B cell (primary cell): Measurements from ENCODE around the gene STYXL1. TPM values are rescaled to one million over a fixed set of nuclear protein-coding genes. Genes with fewer than 3 reads are reported as not detected.

Experiments used
- ATAC-seq: fragments of 200-7000 bp; cut with Tn5 transposase; one replicate; pipeline ENCODE4 v1.10.0; 2021; ENCODE audit warnings: low read depth, mild to moderate bottlenecking, moderate number of reproducible peaks, moderate library complexity
- CTCF ChIA-PET: fragments of 350-600 bp; sonication (Branson Sonifier 250); formaldehyde crosslinking; loops from one replicate; lab custom pipeline; 2021; ENCODE audit warnings: antibody characterized with exemption, inconsistent platforms; lab: Charles Lee
- POLR2A ChIA-PET: fragments of 350-600 bp; sonication (Branson Sonifier 250); formaldehyde crosslinking; loops from one replicate; lab custom pipeline; 2021; ENCODE audit warnings: antibody characterized with exemption; lab: Charles Lee
- DNase-seq: peaks from one replicate; pipeline ENCODE4 v3.0.0; 2013
- H2AFZ ChIP-seq: 2 replicates; pipeline ENCODE4 v1.6.1; 2012; ENCODE audit warnings: mild to moderate bottlenecking, low read depth, low read length; ENCODE audit not compliant: insufficient read depth, poor library complexity, severe bottlenecking
- H3K27ac ChIP-seq, 2 donors: 1 replicate in 1 of 2; 2 replicates in 1 of 2; pipeline ENCODE4 v1.5.1; 2012 to 2013; ENCODE audit warnings: low read length in 2 of 2, mild to moderate bottlenecking in 2 of 2, moderate library complexity in 1 of 2
- H3K27me3 ChIP-seq, 4 experiments: fragments of 200-600 bp in 1 of 4; sonication (generic) in 1 of 4; replicated peaks in 1 of 4; 1 replicate in 2 of 4; 2 replicates in 2 of 4; pipeline versions ENCODE4 v1.6.1 to v1.7.0; 2013 to 2016; ENCODE audit warnings: low read length in 3 of 4, mild to moderate bottlenecking in 2 of 4, mixed read lengths in 1 of 4, moderate library complexity in 1 of 4; ENCODE audit not compliant: insufficient read depth in 4 of 4, control insufficient read depth in 3 of 4; ENCODE audit errors: control extremely low read depth in 1 of 4
- H3K36me3 ChIP-seq, 2 experiments: replicated peaks in 1 of 2; 1 replicate in 1 of 2; 2 replicates in 1 of 2; pipeline versions ENCODE4 v1.6.1 to v1.7.1; 2013; ENCODE audit warnings: low read length in 1 of 2; ENCODE audit not compliant: insufficient read depth in 2 of 2, control insufficient read depth in 1 of 2; ENCODE audit errors: control extremely low read depth in 1 of 2, extremely low read depth in 1 of 2
- H3K4me1 ChIP-seq, 2 donors: fragments of 200-600 bp in 1 of 2; sonication (generic) in 1 of 2; 1 replicate in 1 of 2; 2 replicates in 1 of 2; pipeline versions ENCODE4 v1.5.1 to v1.6.1; 2013 to 2017; ENCODE audit warnings: low read length in 2 of 2; ENCODE audit not compliant: control insufficient read depth in 2 of 2, insufficient read depth in 2 of 2
- H3K4me2 ChIP-seq: replicated peaks from 2 replicates; pipeline ENCODE3; 2012; ENCODE audit warnings: mild to moderate bottlenecking, low read depth, low read length; ENCODE audit not compliant: poor library complexity, severe bottlenecking
- H3K4me3 ChIP-seq, 5 experiments: fragments of 200-600 bp in 1 of 5; sonication (generic) in 1 of 5; 1 replicate in 3 of 5; 2 replicates in 2 of 5; pipeline versions ENCODE4 v1.5.1 to v1.7.0; 2011 to 2016; ENCODE audit warnings: low read length in 4 of 5, mild to moderate bottlenecking in 4 of 5, low read depth in 2 of 5, control low read depth in 1 of 5, moderate library complexity in 1 of 5; ENCODE audit not compliant: insufficient read depth in 1 of 5; ENCODE audit errors: control extremely low read depth in 1 of 5, extremely low read depth in 1 of 5
- H3K79me2 ChIP-seq: fragments of 200-600 bp; sonication (generic); one replicate; pipeline ENCODE4 v1.6.0; 2016; ENCODE audit warnings: low read length; ENCODE audit not compliant: control insufficient read depth, insufficient read depth
- H3K9ac ChIP-seq: fragments of 200-600 bp; sonication (generic); 2 replicates; pipeline ENCODE4 v1.6.1; 2017; ENCODE audit warnings: mild to moderate bottlenecking, low read length, moderate library complexity
- H3K9me3 ChIP-seq, 3 donors: one replicate each; pipeline versions ENCODE4 v1.6.1 to v1.7.1; 2013; ENCODE audit warnings: low read length in 2 of 3; ENCODE audit not compliant: control insufficient read depth in 2 of 3, insufficient read depth in 1 of 3; ENCODE audit errors: control extremely low read depth in 1 of 3
- H4K20me1 ChIP-seq: 2 replicates; pipeline ENCODE4 v1.6.0; 2012; ENCODE audit warnings: mild to moderate bottlenecking, low read length; ENCODE audit not compliant: insufficient read depth, control insufficient read depth, poor library complexity, severe bottlenecking
- H3K27ac Mint-ChIP-seq: one replicate; pipeline ENCODE4 v1.8.0; 2021; ENCODE audit warnings: mixed read lengths
- H3K27me3 Mint-ChIP-seq: one replicate; pipeline ENCODE4 v1.8.0; 2021; ENCODE audit warnings: mixed read lengths
- H3K4me1 Mint-ChIP-seq: one replicate; pipeline ENCODE4 v1.8.0; 2021; ENCODE audit warnings: mixed read lengths
- H3K4me3 Mint-ChIP-seq: one replicate; pipeline ENCODE4 v1.8.0; 2021; ENCODE audit warnings: mixed read lengths
- H3K9me3 Mint-ChIP-seq: one replicate; pipeline ENCODE4 v1.8.0; 2022; ENCODE audit warnings: mixed read lengths; ENCODE audit not compliant: insufficient read depth
- EZH2 ChIP-seq: IDR thresholded peaks from 2 replicates; pipeline ENCODE4 v1.6.1; 2012; ENCODE audit warnings: borderline replicate concordance, low read depth, mild to moderate bottlenecking, moderate library complexity, low read length; ENCODE audit not compliant: insufficient read depth, poor library complexity, severe bottlenecking
- WGBS: methylation state at CpG from one replicate; pipeline ENCODE4 v1.1.5; 2013; ENCODE audit warnings: missing lambda C conversion rate; ENCODE audit not compliant: insufficient coverage; 5-methylcytosine and 5-hydroxymethylcytosine counted together
- intact Hi-C: fragments of 100-400 bp; cut with micrococcal nuclease; formaldehyde crosslinking; loops from one replicate; pipeline ENCODE4 v1.10.0; 2022
- polyA plus RNA-seq: library from polyadenylated mRNA; depleted of rRNA; stranded (reverse); fragments of >200 nt; gene quantifications from 2 replicates; pipeline ENCODE4 v1.2.3, GENCODE V29; 2012
- total RNA-seq, 2 donors: library from RNA; stranded (reverse); fragments of 120-200 nt in 1 of 2; gene quantifications; 1 replicate in 1 of 2; 2 replicates in 1 of 2; pipeline versions ENCODE4 v1.2.3 to v1.2.4, GENCODE V29; 2013 to 2022
- TF ChIP-seq, protein P1 (sequence below): fragments of 200-600 bp; IDR thresholded peaks from one replicate; pipeline ENCODE4 v1.8.0; 2022; ENCODE audit warnings: antibody characterized with exemption, mild to moderate bottlenecking

STYXL1 gene
- total and polyA plus RNA-seq, 2 donors (not counting 1 experiment from before 2014, with no cell fraction given) = 15.2 to 29.3 TPM

DNA sequence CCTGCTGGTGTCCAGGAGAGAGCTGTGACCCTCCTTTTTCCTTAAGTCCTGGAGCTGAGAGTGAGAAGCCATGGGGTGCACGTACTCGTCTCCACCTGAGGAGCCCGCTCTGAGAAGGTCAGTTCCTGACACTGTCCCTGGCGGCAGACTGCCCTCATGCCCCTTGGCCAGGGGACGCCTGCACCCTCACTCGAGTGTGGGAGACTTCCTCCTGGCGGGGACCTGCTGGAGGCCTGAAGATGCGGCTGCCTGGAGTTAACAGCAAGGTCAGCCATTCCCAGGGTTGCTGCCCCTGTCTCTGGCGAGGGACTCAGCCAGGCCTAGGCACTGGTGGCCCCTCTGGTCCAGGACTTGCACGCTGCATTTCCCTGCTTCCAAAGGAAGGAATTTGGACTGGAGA is 79.8 kb downstream of the STYXL1 start:
- CTCF ChIA-PET = no interaction called here
- Mint-ChIP-seq H3K9me3 (no peaks in the 10 kb centered on the region), H3K27ac (no peak overlapping the region), H3K4me3 (no peak overlapping the region), H3K4me1 (no peaks in the 10 kb centered on the region), H3K27me3 (no peaks in the 10 kb centered on the region)
- Histone ChIP-seq H3K4me2 (no peak overlapping the region), H3K27me3 (no peaks in the 10 kb centered on the region), H2AFZ (no peak overlapping the region), H3K4me1 (no peaks in the 10 kb centered on the region), H3K36me3 (peaks cover 0 to 11% of the 10 kb centered on the region in 2 experiments), H3K9me3 (no peaks in the 10 kb centered on the region), H4K20me1 (no peaks in the 10 kb centered on the region), H3K4me3 (no peak overlapping the region), H3K79me2 (no peaks in the 10 kb centered on the region), H3K27ac (no peak overlapping the region), H3K9ac (no peak overlapping the region)
- no peak for ATAC-seq
- no peak for TF ChIP-seq EZH2
- TF ChIP-seq, protein P1, sequence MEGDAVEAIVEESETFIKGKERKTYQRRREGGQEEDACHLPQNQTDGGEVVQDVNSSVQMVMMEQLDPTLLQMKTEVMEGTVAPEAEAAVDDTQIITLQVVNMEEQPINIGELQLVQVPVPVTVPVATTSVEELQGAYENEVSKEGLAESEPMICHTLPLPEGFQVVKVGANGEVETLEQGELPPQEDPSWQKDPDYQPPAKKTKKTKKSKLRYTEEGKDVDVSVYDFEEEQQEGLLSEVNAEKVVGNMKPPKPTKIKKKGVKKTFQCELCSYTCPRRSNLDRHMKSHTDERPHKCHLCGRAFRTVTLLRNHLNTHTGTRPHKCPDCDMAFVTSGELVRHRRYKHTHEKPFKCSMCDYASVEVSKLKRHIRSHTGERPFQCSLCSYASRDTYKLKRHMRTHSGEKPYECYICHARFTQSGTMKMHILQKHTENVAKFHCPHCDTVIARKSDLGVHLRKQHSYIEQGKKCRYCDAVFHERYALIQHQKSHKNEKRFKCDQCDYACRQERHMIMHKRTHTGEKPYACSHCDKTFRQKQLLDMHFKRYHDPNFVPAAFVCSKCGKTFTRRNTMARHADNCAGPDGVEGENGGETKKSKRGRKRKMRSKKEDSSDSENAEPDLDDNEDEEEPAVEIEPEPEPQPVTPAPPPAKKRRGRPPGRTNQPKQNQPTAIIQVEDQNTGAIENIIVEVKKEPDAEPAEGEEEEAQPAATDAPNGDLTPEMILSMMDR = no peak
- POLR2A ChIA-PET = no interaction called here
- intact Hi-C loops = no loop called here
- no peak for DNase-seq
- WGBS = 87% methylated on average over 10 of the region's 10 CpGs

DNA sequence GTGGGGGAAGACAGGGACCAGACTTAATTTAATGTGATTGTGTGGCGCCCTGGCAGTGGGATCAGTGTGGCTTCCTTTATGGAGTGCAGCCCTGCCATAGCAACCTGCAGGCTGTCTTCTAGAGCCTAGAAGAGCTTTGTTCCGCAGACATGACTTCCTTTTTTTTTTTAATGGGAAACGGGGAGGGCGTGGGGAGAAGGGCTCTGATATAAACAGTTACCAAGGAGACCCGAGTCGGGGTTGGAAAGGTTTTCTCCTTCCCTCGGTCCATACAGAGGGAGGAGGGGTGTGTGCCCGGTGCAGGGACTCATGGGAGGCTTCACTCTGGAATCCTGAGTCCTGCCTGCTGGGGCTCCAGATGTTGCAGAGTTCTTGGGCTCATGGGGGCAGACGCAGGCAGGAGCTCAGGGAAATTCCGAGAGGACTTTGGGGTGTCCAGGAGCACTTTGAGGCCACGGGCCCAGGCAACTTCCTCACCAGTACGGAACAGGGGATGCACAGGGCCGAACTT is 80.3 kb downstream of the STYXL1 start:
- Histone ChIP-seq H3K4me3 (no peak overlapping the region), H3K9me3 (no peaks in the 10 kb centered on the region), H3K4me1 (no peaks in the 10 kb centered on the region), H3K79me2 (no peaks in the 10 kb centered on the region), H3K27ac (no peak overlapping the region), H4K20me1 (no peaks in the 10 kb centered on the region), H3K4me2 (no peak overlapping the region), H3K9ac (no peak overlapping the region), H3K27me3 (no peaks in the 10 kb centered on the region), H3K36me3 (peaks cover 0 to 14% of the 10 kb centered on the region in 2 experiments), H2AFZ (no peak overlapping the region)
- intact Hi-C loops = no loop called here
- WGBS = 49% methylated on average over 12 of the region's 13 CpGs
- Mint-ChIP-seq H3K4me3 (no peak overlapping the region), H3K4me1 (no peaks in the 10 kb centered on the region), H3K9me3 (no peaks in the 10 kb centered on the region), H3K27me3 (no peaks in the 10 kb centered on the region), H3K27ac (no peak overlapping the region)
- TF ChIP-seq, protein P1 = no peak
- no peak for TF ChIP-seq EZH2
- ChIA-PET POLR2A (no interaction called here), CTCF (no interaction called here)
- DNase-seq = no peak
- no peak for ATAC-seq
